Cardiac septum (tissue), 1 donor: ENCODE measurements around the gene RNF213. TPM values are rescaled to one million over a fixed set of nuclear protein-coding genes. Genes with fewer than 3 reads are reported as not detected.

Experiments used
- DNase-seq: peaks from one replicate; pipeline ENCODE4 v3.0.0-alpha.2; 2020; ENCODE audit warnings: low spot score
- intact Hi-C: fragments of 100-400 bp; cut with DNase I; formaldehyde crosslinking; loops from one replicate; pipeline ENCODE4 v1.14.0; 2022
- total RNA-seq: library from RNA; stranded (reverse); fragmentation: NEBNext Ultra II Directional; extraction: Animal tissue kit (Norgen Biotek cat#: 25700); gene quantifications from one replicate; pipeline ENCODE4 v1.2.1, GENCODE V29; 2021
- donor health status: DM: no; HTN: no; CAD: no.

The RNF213 gene
- total RNA-seq, 1 donor from 2014 or later = 46.4 TPM

DNA sequence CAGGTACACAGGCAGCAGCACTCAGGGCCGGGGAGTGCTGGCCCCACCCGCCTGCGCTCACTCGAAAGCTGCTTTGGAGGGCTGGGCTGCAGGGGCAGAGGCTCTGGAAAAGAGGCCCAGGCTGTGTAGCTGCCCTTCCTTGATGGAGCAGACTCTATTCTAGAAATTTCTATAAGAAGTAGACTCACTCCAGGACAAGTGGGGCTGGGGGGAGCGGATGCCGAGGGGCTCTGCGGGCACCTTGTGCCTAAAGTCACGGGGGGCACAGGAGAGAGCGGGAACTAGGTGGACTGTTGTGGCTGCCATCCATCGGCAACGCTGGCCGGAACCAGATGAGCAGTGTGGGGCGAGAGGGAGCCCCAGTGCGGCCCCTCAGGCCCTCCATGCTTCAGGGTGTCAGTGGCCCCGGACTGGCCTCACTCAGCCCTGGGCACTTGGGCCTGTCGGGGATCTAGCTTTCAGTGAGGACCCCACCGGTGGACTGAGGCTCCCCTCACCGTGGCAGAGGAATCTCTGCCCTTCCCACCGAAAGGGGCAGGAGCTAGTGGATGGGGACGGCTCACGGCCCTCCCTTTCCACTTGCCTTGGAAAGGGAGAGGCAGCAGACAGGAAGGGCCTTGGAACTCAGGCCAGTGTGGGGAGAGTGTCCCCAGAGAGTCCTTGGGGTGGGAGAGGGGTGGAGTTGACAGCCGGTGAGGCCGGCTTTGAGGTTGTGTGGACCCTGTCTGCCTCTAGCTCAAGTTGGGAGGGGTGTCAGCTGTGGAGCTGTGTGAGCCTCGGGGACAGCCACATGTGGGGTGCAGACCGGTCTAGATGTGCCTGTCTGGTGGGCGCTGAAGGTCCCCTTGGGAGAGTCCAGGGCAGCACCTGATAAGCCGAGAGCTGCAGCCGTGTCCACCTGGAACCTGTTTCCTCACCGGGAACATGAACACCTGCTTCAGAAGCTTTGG lies 170.9 kb downstream of the RNF213 start:
- intact Hi-C loops = no loop called here
- no peak for DNase-seq

- no peak for DNase-seq
- intact Hi-C loops = no loop called here
These were observed 171.8 kb downstream of the RNF213 start for GRCh38 chr17:80432350-80432955.

GRCh38 chr17:80432961-80433550 lies 172.4 kb downstream of the RNF213 start:
- DNase-seq = no peak
- intact Hi-C loops = no loop called here

- intact Hi-C loops = no loop called here
- no peak for DNase-seq
These were observed 173.4 kb downstream of the RNF213 start for GRCh38 chr17:80433916-80434666.

DNA sequence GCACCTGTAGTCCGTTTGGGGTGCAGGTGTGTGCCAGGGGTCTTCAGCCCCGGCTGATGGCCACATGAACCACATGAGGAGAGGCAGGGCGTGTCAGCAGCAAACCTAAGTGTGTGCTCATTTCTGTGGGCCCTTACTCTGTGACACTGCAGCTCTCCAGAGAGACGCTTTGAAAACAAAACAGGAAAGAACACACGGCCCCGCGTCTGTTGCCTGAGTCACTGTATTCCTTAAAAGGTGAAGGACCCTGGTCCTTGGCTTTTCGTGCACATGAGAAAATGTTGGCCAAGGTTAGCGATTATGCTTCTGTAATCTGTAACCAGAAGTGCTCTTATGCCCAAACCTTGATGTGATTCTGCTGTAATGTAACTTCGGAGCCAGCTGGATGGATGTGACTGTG lies 176.9 kb downstream of the RNF213 start:
- intact Hi-C loops = no loop called here
- DNase-seq = no peak

- intact Hi-C loops = no loop called here
- DNase-seq = no peak
These were observed 178.2 kb downstream of the RNF213 start for GRCh38 chr17:80438806-80439205.

DNA sequence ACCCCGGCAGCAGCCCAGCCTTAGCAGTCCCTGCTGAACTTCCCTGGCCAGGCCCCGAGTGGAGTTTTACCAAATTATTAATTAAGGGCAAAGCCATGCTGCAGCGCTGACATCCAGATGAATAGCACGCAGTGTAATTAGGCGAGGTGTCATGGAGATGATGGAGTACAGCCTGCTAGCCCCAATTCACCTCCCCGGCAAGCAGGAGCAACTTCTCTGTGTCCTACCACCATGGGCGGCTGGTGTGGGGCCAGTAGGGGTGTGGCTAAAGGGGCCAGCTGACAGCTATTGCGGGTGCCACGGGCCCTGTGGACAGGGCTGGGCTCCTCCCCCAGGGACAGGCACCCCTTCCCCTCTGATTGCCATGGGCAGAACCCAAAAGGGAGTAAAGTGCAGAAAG lies 178.8 kb downstream of the RNF213 start:
- no peak for DNase-seq
- intact Hi-C loops = no loop called here

GRCh38 chr17:80441133-80441578 lies 180.5 kb downstream of the RNF213 start:
- no peak for DNase-seq
- intact Hi-C loops = no loop called here

DNA sequence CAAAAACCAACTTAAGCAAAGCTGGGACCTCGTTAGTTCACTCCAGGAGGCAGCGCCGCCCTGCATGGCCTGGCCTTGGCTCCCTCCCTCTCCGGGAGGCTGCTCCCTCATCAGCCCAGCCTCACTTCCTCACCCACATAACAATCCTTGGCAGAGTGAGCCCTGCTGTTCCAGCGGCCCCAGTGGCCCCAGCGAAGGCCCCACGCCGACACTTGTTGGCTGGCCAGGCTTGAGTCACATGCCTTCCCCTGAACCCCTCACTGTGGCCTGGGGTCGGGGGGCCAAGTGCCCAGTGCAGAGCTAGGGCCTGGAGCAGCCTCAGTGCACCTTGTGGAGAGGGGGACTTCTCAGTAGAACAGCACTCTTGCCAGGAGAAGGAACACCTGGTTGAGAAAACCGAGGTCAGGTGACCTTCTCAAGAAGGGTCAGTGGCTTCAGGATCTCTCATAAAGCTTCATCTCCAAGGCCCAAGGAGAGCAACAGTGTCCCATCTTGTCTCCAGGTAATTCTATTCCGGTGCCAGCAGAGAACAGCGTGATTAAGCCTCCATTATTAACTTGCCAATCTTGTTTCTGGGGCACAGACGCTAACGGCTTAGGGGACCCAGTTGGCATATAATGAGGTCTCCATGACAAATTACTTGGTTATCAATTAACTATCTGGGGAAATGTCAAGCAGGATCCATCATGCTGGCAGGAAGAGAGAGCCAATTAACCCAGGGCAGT lies 181.1 kb downstream of the RNF213 start:
- no peak for DNase-seq
- intact Hi-C loops = no loop called here

DNA sequence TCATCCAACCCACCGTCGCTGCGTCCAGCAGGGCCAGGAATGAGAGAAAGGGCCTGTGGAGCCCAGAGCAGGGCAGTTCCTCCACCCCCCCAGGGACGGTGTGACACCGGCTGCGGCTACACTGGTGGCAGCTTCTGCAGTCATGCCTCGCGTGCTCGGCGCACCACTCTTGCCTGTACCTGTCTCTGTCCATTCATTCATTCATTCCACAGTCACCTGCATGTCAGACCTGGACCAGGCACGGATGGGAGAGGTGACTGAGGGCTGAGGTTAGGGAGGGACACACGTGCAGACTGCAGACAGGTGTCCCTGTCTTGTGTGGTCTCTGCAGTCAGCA lies 181.6 kb downstream of the RNF213 start:
- DNase-seq = no peak
- intact Hi-C loops = no loop called here

GRCh38 chr17:80442764-80443163 lies 182.1 kb downstream of the RNF213 start:
- no peak for DNase-seq
- intact Hi-C loops = no loop called here

GRCh38 chr17:80443498-80443897 lies 182.8 kb downstream of the RNF213 start:
- intact Hi-C loops = no loop called here
- no peak for DNase-seq

DNA sequence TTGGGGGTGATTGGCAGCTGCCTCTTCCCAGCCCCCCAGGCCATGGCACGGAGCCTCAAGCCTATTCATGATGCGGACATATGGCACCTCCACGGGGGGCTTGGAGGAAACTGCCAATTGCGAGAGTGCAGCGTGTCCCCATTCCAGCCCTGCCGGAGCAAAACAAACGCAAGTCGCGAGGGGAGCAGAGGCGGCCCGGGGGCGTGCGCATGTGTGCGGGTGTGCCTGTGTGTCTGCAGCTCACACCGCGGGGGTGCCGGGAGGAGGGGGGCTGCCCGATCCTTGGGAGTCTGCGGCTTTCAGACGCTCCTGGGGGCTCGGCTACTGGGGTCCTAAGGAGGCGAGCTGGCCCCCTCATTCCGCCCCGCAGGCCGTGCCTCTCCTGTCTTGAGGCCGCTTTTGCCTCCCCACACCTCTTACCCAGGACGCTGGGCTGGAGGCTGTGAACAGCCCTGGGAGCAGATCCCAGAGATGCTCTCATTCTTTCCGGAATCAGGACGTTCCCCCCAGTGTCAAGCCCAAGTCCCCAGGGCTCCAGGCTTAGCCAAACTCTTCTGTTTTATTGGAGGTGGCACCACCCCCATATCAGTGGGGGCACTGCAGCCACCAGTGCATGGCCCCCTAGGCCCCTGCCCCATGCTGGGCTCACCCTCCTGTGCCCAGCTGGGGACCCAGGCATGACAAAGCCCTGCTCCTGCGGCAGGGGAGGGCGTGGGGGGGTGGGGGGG lies 183.4 kb downstream of the RNF213 start:
- intact Hi-C loops = no loop called here
- no peak for DNase-seq

- intact Hi-C loops = no loop called here
- no peak for DNase-seq
These were observed 184.0 kb downstream of the RNF213 start for GRCh38 chr17:80444644-80444979.

DNA sequence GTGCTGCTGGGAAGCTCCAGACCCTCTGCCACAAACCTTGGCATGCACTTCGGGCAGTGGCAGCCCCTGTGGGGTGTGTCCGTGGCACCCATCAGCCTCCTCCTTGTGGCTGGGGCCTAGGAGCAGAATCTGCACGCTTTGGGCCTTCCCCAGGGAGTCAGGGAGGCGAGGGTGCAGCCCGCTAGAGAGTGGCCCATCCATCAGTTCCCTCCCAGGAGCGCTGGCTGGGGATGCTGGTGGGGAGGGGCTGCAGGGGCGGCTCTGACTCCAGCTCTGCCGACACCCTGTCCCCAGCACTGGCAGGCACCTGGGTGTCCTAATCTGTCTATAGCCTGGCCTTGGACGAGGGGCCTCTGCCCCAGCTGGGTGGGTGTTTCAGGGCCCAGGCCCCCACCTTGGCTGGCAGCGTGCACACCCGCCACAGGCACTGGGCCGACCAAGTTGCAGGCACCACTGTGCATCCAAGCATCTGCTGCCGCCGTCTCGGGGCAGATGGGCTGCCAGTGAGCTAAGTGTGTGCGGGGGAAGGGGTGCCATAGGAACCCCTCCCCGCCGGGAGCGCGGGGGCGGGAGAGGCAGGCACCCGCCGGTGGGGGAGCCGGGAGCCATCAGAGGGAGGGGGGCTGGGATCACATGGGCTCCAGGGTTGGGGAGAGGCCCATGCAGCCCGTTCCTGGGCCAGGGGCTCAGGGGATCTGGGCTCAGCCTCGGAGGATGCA lies 184.5 kb downstream of the RNF213 start:
- no peak for DNase-seq
- intact Hi-C loops = no loop called here

DNA sequence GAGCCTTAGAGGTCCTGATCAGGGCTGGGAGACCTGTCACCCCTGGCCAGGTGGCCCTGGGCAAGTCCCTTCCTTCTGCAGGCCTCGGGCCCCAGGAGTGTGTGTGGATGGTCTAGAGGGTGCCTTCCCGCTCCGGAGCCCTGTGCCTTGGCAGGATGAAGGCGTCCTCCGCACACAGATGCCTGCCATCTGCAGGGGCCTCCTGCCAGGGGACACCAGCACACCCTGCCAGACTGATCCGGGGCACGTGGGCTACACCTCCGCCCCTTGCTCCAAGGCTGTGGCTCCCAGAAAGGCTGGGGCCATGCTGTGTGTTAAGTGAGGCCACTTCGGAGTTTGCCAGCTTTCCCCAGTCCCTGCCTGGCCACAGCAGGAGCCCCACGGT lies 185.1 kb downstream of the RNF213 start:
- intact Hi-C loops = no loop called here
- no peak for DNase-seq

DNA sequence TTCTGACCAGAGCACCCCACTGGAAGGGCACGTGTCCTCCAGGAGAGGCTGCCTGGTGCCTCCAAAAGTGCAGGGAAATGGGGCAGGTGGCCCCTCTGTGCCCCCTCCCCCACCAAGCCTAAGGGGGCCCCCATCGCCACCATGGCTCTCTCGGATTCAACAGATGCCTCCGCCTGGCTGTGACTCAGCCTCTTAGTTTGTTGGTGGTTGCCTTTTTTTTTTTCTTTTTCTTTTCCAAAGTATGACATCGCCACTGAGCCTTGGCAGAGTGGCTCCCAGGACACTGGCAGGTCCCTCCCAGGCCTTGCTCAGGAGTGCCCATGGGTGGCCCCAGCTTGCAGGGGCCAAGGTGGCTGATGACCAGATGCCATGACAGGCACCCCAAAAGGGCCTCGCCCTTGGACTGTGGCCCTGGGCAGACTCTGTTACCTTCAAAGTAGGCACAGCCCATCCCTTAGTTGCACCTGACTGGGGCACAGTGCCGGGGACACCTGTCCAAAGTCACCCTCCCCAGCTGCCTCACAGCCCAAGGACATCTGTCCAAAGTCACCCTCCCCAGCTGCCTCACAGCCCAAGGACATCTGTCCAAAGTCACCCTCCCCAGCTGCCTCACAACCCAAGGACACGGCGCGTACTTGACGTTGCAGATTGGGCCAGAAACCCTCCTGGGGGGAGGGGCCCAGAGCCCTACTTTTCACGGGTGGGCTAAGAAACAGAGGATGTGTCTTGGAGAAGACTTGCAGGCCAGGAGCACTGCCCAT lies 186.2 kb downstream of the RNF213 start:
- intact Hi-C loops = no loop called here
- DNase-seq = no peak

DNA sequence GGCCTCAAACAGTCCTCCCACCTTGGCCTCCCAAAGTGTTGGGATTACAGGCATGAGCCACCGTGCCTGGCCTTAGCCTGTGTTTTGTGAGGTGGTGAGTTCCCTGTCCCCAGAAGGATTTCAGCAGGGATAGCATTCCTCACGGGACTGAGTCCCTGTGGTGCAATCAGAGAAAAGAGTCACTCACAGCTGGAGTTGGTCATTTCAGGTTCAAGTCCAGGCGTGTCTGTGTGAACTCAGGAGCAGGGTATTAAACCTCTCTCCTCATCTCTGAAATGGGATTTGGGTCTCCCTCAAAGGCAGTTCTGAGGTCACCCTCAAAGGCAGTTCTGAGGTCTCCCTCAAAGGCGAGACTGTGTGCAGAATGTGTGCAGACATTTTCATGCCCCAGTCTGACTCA lies 187.1 kb downstream of the RNF213 start:
- intact Hi-C loops = no loop called here
- no peak for DNase-seq
